ACHN (cell line): ENCODE measurements around the gene PKNOX1.
"Not testable (repeated sequence)": the region's sequence is repeated elsewhere in the genome, so short reads cannot be mapped to it uniquely, and the experiment has no call there.

Experiments used
- DNase-seq: peaks from one replicate; pipeline ENCODE4 v3.0.0-alpha.2; 2015
- in situ Hi-C: cut with HindIII; loops from 2 replicates; pipeline ENCODE4 v1.10.0; 2017; ENCODE audit warnings: low sequenced_read_pairs, low pct_ligation_motif_present, low pct_unique_long_range_greater_than_20kb

PKNOX1 gene

GRCh38 chr21:43005635-43006034 lies 31.3 kb downstream of the PKNOX1 start:
- DNase-seq, result no peak
- in situ Hi-C loops, result no loop called here

- in situ Hi-C loops, DNase-seq: not testable (repeated sequence)
These were observed 31.9 kb downstream of the PKNOX1 start for GRCh38 chr21:43006051-43006873.

GRCh38 chr21:43006874-43007208 lies 32.5 kb downstream of the PKNOX1 start:
- no peak for DNase-seq
- in situ Hi-C loops, result no loop called here

DNA sequence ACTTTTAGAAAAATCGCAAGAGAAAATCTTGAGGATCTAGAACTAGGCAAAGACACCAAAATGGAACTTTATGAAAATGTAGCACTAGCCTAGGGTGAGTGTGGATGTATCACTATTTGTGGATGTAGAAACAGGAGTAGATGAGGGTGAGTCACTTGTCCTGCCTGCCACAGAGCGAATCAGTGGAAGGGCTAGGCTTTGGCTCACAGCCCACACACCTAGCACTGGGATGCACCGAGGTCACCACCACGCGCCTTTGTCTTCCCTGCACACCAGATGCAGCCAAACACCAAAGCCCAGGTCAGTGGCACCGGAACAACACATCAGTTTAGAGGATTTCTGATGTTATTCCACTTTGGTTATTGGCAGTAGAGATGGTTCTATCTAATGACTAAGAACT lies 38.2 kb downstream of the PKNOX1 start:
- no peak for DNase-seq
- in situ Hi-C loops, result no loop called here

DNA sequence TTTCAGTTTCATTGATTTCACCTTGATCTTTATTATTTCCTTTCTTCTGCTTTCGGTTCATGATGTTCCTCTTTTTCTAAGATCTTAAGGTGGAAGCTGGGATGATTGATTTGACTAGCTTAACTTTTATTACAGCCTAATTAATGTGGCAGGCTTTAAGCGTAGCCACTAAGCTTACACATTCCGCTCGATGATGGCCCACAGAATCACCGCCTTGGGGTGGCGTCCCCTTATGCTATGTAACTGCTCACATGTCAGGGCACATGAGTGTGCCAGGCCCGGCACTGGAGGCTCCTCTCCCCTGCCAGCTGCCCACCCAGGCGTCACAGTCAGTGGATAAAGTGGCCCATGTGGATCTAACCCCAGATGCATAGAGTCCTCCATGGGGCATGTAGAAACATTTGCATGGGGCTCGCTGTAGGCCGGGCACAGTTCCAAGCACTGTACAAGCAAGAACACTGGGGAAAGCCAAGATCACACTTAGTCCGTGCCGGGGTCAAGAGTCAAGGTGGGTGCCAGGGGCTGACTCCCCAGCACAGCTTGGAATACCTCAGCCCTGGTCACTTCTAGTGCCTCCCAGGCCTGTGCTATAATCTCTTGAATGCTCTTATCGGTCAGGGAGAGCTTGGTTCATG lies 41.7 kb downstream of the PKNOX1 start:
- in situ Hi-C loops, result no loop called here

DNA sequence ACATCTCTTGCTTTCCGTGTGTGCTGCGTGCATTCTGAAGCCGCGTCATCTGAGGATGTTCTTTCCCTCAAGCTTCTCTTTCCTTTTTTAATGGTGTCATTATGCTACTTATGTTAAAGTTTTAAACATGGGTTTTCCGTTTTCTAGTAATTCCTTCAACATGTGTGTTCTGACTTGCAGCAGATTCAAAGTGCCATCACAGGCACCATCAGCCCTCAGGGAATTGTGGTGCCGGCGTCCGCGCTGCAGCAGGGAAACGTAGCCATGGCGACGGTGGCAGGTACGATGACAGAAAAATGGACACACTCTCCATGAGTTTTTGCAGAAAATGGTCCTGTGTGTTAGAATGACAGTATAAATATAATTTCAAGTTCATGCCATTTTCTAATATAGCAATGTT lies 42.4 kb downstream of the PKNOX1 start:
- in situ Hi-C loops, result no loop called here
- DNase-seq, result no peak

More for the DNA sequence above, 41.7 kb downstream of the PKNOX1 start:
- DNase-seq, result no peak

GRCh38 chr21:43018519-43018918 lies 44.2 kb downstream of the PKNOX1 start:
- in situ Hi-C loops, result no loop called here
- no peak for DNase-seq

- in situ Hi-C loops, result no loop called here
- DNase-seq, result no peak
These were observed 45.8 kb downstream of the PKNOX1 start for GRCh38 chr21:43020177-43020576.

DNA sequence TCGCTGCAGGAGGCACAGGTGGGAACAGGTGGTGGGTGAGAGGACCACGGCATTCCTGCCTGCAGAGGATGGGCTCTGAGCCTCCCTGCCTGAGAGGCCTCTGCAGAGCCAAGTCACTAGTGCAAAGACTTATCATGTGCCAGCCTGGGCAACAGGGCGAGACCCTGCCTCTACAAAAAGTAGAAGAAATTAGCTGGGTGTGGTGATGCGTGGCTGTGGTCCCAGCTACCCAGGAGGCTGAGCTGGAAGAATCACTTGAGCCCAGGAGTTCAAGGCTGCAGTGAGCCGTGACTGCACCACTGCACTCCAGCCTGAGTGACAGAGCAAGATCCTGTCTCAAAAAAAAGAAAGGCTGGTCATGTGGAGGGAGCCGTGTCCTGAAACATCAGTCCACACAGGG lies 46.4 kb downstream of the PKNOX1 start:
- peak; percentile 60 for DNase-seq
- in situ Hi-C loops, result no loop called here

DNA sequence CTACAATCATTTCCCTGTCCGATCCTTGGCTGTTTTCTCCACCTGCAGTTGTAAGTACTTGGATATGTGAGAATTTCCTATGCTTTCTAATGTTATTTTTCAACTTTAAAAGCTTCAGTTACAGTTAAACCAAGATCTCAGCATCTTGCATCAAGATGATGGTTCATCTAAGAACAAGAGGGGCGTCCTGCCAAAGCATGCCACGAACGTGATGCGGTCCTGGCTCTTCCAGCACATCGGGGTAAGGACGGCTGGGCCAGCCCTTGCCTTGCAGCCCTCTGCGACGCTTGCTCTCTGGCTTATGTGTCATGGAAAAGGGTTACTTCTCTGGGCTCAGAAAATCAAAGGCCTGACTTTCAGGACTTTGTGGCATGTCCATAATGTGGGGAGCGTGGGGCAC lies 46.8 kb downstream of the PKNOX1 start:
- in situ Hi-C loops, result no loop called here
- DNase-seq, result no peak

GRCh38 chr21:43021756-43022600 lies 47.6 kb downstream of the PKNOX1 start:
- DNase-seq, result no peak
- in situ Hi-C loops, result no loop called here

DNA sequence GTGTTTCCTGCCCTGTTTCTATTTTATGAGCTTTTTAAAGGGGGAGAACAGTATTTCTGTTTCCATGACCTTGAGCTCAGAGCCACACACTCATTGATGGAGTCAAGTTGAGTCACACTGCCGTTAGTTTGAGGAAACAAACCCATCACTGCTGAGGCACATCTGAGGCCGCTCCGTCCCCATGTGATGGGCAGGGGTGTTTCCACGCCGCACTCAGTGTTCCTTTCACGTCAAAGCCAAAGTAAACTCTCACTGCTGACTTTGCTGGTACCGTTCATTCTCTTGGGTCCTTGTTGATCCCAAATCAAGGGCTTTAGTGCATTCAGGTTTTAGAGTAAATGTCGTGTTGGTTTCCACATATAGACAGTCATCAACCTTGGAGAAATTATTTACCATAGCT lies 48.8 kb downstream of the PKNOX1 start:
- in situ Hi-C loops, result no loop called here
- no peak for DNase-seq

DNA sequence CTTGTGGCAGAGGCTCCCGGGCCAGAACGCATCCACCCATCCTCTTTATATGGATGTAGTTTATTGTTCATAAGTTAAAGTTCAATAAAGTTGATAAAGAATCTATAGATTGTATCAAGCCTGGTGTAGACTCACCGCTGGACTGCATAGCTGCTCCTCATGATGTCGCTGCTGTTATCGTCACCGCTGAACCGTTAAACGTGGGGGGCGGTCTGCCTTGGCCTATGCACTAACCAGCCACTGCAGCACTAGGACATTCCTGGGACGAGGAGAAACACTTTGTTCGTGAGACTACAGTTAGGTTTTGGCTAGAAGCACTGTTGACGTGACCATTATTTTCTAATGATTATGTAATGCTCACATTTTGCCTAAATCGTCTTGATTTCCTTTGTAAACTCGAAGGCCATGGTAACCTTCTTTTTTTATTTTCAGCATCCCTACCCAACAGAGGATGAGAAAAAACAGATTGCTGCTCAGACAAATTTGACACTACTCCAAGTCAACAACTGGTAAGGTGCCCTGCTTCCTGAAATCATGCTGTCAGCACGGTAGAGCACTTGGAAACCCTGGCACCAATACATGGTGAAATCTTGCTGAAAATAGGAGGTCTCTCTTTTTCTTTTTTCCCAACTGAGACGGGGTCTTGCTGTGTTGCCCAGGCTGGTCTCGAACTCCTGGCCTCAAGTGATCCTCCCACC lies 50.2 kb downstream of the PKNOX1 start:
- DNase-seq, result no peak
- in situ Hi-C loops, result no loop called here

- DNase-seq, result peak; percentile 65
- in situ Hi-C loops, result no loop called here
These were observed 51.3 kb downstream of the PKNOX1 start for GRCh38 chr21:43025636-43026180.

DNA sequence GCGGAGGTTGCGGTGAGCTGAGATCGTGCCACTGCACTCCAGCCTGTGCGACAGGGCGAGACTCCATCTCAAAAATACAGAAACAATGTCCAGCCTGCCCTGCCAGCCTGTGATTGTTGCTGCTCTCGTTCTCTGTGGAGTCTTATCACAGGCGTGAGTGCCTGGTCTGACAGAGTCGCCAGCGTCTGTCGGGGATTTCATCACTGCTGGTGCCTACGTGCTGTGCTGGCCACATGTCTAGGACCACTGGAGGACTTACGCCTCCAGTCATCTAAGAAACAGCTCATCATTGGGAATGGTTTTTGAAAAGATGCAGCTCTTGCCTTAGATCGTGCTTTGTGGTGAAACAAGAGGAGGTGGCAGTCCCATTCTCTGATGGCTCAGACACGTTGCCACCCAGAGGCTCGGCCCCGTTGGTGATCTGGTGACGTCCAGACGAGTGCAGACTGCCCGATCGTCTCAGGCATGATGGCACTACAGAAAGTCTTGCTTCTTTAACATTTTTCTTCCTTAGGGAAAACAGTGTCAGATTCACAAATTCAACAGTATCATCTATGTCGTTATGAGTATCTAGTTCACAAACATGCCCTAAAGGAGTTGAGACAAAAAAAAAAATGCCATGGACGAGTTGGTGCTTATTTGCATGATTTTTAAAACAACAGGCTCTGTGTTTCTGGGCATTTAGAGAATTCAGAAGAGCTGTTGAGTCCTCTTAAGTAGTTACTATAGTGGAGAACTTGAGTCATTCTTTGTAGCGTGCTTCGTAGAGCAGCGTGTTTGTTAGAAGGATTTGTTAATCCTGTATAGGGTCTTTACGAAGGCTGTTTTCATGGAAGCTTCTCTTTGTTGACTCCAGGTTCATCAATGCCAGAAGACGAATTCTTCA lies 53.7 kb downstream of the PKNOX1 start:
- in situ Hi-C loops, result no loop called here
- DNase-seq, result no peak

- in situ Hi-C loops, result no loop called here
These were observed 55.4 kb downstream of the PKNOX1 start for GRCh38 chr21:43029785-43030184.

DNA sequence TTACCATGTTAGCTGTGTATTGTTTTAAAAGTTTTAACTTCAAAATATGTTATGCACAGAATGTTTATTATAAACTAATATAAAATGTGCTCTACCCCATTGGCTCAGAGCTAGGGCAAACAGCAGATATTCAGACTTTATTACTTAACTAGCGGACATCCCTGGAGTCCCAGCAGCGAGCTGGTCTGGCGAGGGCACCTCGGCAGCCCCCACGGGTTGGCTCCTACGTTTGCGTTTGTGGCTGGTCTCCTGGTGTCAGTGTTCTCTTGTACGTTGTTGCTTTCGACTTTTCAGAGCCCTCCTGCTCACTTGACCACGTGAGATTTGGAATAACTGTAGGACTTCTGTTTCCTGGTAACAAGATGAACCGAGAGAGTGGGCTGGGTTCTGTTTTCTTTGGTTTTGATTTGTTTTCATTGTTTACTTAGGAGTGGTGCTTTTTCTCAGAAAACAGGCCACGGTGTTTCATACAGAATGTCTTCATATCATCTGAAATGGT lies 56.8 kb downstream of the PKNOX1 start:
- in situ Hi-C loops, result no loop called here
- DNase-seq, result no peak

More at GRCh38 chr21:43029785-43030184, 55.4 kb downstream of the PKNOX1 start:
- no peak for DNase-seq
